Mesenchymal stem cell (in vitro differentiated cells and primary cell): Measurements from ENCODE around the gene DNAH9.

ENCODE experiments used
- DNase-seq: peaks from one replicate; pipeline ENCODE4 v3.0.0-alpha.2; 2013
- H2AFZ ChIP-seq: one replicate; pipeline ENCODE4 v1.6.1; 2013; ENCODE audit warnings: low read depth, mild to moderate bottlenecking, control low read depth, inconsistent platforms, low read length, moderate library complexity
- H2AK5ac ChIP-seq: 2 replicates; pipeline ENCODE4 v1.6.1; 2013; ENCODE audit warnings: low read length, moderate library complexity, mild to moderate bottlenecking, inconsistent platforms; ENCODE audit not compliant: severe bottlenecking
- H2BK120ac ChIP-seq: one replicate; pipeline ENCODE4 v1.6.1; 2013; ENCODE audit warnings: low read depth, mild to moderate bottlenecking, inconsistent platforms, low read length, moderate library complexity
- H2BK12ac ChIP-seq, 2 experiments: one replicate each; pipeline ENCODE4 v1.6.1; 2013; ENCODE audit warnings: inconsistent platforms in 2 of 2, low read length in 2 of 2, mild to moderate bottlenecking in 2 of 2, moderate library complexity in 2 of 2, control low read depth in 1 of 2
- H2BK15ac ChIP-seq: one replicate; pipeline ENCODE4 v1.6.1; 2013; ENCODE audit warnings: mild to moderate bottlenecking, low read depth, inconsistent platforms; ENCODE audit not compliant: poor library complexity, severe bottlenecking
- H2BK5ac ChIP-seq: 2 replicates; pipeline ENCODE4 v1.6.1; 2013; ENCODE audit warnings: low read depth, mild to moderate bottlenecking, low read length, control low read depth, inconsistent platforms; ENCODE audit not compliant: poor library complexity, severe bottlenecking
- H3K14ac ChIP-seq, 2 experiments: one replicate each; pipeline ENCODE4 v1.6.1; 2013; ENCODE audit warnings: inconsistent platforms in 2 of 2, low read length in 2 of 2, control low read depth in 1 of 2, mild to moderate bottlenecking in 1 of 2, moderate library complexity in 1 of 2
- H3K18ac ChIP-seq, 2 experiments: one replicate each; pipeline ENCODE4 v1.6.1; 2013; ENCODE audit warnings: inconsistent platforms in 2 of 2, low read length in 2 of 2, control low read depth in 1 of 2, low read depth in 1 of 2, mild to moderate bottlenecking in 1 of 2
- H3K23ac ChIP-seq, 2 experiments: one replicate each; pipeline ENCODE4 v1.6.1; 2013; ENCODE audit warnings: inconsistent platforms in 2 of 2, low read length in 2 of 2, mild to moderate bottlenecking in 2 of 2, moderate library complexity in 2 of 2, control low read depth in 1 of 2
- H3K27ac ChIP-seq: 2 replicates; pipeline ENCODE4 v1.5.1; 2013; ENCODE audit warnings: mild to moderate bottlenecking, moderate library complexity, low read length, control low read depth, inconsistent platforms; ENCODE audit not compliant: poor library complexity, severe bottlenecking
- H3K27me3 ChIP-seq, 2 experiments: 2 replicates each; pipeline versions ENCODE4 v1.6.1 to v1.7.0; 2013; ENCODE audit warnings: low read length in 2 of 2, mild to moderate bottlenecking in 2 of 2, moderate library complexity in 2 of 2, control low read depth in 1 of 2, inconsistent platforms in 1 of 2; ENCODE audit not compliant: control insufficient read depth in 1 of 2, insufficient read depth in 1 of 2
- H3K36me3 ChIP-seq, 2 experiments: 2 replicates each; pipeline versions ENCODE4 v1.6.1 to v1.7.0; 2013; ENCODE audit warnings: low read length in 2 of 2, control low read depth in 1 of 2, inconsistent platforms in 1 of 2, low read depth in 1 of 2, mild to moderate bottlenecking in 1 of 2; ENCODE audit not compliant: insufficient read depth in 2 of 2, control insufficient read depth in 1 of 2
- H3K4ac ChIP-seq, 2 experiments: one replicate each; pipeline ENCODE4 v1.6.1; 2013; ENCODE audit warnings: inconsistent platforms in 2 of 2, low read length in 2 of 2, mild to moderate bottlenecking in 2 of 2, moderate library complexity in 2 of 2, control low read depth in 1 of 2, low read depth in 1 of 2
- H3K4me1 ChIP-seq: 2 replicates; pipeline ENCODE4 v1.6.1; 2013; ENCODE audit warnings: low read depth, low read length, control low read depth; ENCODE audit not compliant: control insufficient read depth, insufficient read depth
- H3K4me2 ChIP-seq: 2 replicates; pipeline ENCODE4 v1.6.1; 2013; ENCODE audit warnings: low read length, mild to moderate bottlenecking, inconsistent platforms; ENCODE audit not compliant: poor library complexity, severe bottlenecking
- H3K4me3 ChIP-seq, 2 experiments: 2 replicates each; pipeline versions ENCODE4 v1.5.1 to v1.7.0; 2013; ENCODE audit warnings: low read length in 2 of 2, mild to moderate bottlenecking in 2 of 2, control low read depth in 1 of 2, low read depth in 1 of 2; ENCODE audit not compliant: insufficient read depth in 1 of 2
- H3K79me1 ChIP-seq: replicated peaks from 2 replicates; pipeline ENCODE4 v1.6.1; 2013; ENCODE audit warnings: mild to moderate bottlenecking, control low read depth, low read length, inconsistent platforms; ENCODE audit not compliant: poor library complexity, severe bottlenecking
- H3K9ac ChIP-seq: 2 replicates; pipeline ENCODE4 v1.7.0; 2013; ENCODE audit warnings: mild to moderate bottlenecking, low read length, moderate library complexity
- H3K9me3 ChIP-seq: 2 replicates; pipeline ENCODE4 v1.7.0; 2013; ENCODE audit warnings: mild to moderate bottlenecking, low read length; ENCODE audit not compliant: control insufficient read depth
- H4K8ac ChIP-seq: one replicate; pipeline ENCODE4 v1.6.1; 2013; ENCODE audit warnings: inconsistent platforms, mild to moderate bottlenecking, low read length, moderate library complexity
- H4K91ac ChIP-seq: one replicate; pipeline ENCODE4 v1.6.1; 2013; ENCODE audit warnings: mild to moderate bottlenecking, low read length, inconsistent platforms
- WGBS: methylation state at CpG from one replicate; pipeline ENCODE4 v1.1.7; 2013; ENCODE audit warnings: mixed read lengths; 5-methylcytosine and 5-hydroxymethylcytosine counted together

DNAH9 gene

DNA sequence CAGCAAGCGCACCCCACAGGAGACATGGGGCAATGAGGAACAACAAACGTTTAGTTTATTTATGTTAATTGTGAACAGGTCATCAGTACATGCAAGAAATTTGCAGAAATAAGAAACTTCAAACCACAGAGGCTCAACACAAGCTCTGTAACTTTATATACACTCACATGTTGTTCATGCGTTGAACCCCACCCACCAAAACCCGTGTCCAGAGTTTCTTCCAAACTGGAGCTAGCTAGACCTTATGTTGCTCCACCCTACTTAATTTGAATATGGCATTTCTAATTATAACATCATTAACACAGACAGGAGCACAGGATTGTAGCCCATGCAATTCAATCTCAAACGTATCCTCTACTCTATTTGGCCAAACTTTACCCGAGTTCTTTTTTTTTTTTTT, 206.9 kb downstream of the DNAH9 start:
- no peak overlapping the region for H3K23ac ChIP-seq
- no peak overlapping the region for H2BK15ac ChIP-seq
- H2BK120ac ChIP-seq = no peak overlapping the region
- no peaks in the 10 kb centered on the region for H3K79me1 ChIP-seq
- no peak for DNase-seq
- H3K4ac ChIP-seq = no peak overlapping the region
- no peaks in the 10 kb centered on the region for H3K36me3 ChIP-seq
- H2BK12ac ChIP-seq = no peak overlapping the region
- H4K8ac ChIP-seq = no peak overlapping the region
- 91% methylated on average over 3 of the region's 6 CpGs for WGBS
- no peak overlapping the region for H3K4me2 ChIP-seq
- no peaks in the 10 kb centered on the region for H3K4me1 ChIP-seq
- no peak overlapping the region for H3K9ac ChIP-seq
- no peak overlapping the region for H2AK5ac ChIP-seq
- no peak overlapping the region for H2AFZ ChIP-seq
- no peak overlapping the region for H3K4me3 ChIP-seq
- H3K14ac ChIP-seq = no peak overlapping the region
- H2BK5ac ChIP-seq = no peak overlapping the region
- H4K91ac ChIP-seq = no peak overlapping the region
- H3K27me3 ChIP-seq = peaks cover 0 to 10% of the 10 kb centered on the region in 2 experiments
- H3K18ac ChIP-seq = no peak overlapping the region
- H3K27ac ChIP-seq = no peak overlapping the region
- no peaks in the 10 kb centered on the region for H3K9me3 ChIP-seq

DNA sequence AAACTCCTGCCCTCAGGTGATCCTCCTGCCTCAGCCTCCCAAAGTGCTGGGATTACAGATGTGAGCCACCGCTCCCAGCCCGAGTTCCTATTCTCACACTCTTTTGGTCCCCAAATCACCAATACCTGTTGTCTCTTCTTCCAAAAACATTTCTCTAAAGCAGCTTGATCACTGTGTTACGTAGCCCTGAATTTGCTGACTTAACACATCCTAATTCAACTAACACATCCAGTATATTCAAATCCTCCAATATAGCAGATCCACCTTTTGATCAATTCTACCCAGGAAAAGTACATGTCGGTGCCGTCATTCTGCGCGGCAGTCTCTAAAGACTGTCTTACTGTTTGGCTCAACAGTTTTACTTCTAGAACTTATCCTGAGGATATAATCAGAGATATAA, 207.7 kb downstream of the DNAH9 start:
- no peak for DNase-seq
- Histone ChIP-seq H3K9ac (no peak overlapping the region), H3K4me1 (no peaks in the 10 kb centered on the region), H3K23ac (no peak overlapping the region), H2BK5ac (no peak overlapping the region), H4K8ac (no peak overlapping the region), H3K14ac (no peak overlapping the region), H3K4ac (no peak overlapping the region), H3K27ac (no peak overlapping the region), H3K27me3 (peaks cover 0 to 10% of the 10 kb centered on the region in 2 experiments), H3K9me3 (no peaks in the 10 kb centered on the region), H2AK5ac (no peak overlapping the region), H2BK120ac (no peak overlapping the region), H2BK15ac (no peak overlapping the region), H4K91ac (no peak overlapping the region), H3K4me2 (no peak overlapping the region), H3K79me1 (no peaks in the 10 kb centered on the region), H2AFZ (no peak overlapping the region), H3K36me3 (no peaks in the 10 kb centered on the region), H3K18ac (no peak overlapping the region), H2BK12ac (no peak overlapping the region), H3K4me3 (no peak overlapping the region)
- WGBS = 93% methylated on average over 5 of the region's 7 CpGs

DNA sequence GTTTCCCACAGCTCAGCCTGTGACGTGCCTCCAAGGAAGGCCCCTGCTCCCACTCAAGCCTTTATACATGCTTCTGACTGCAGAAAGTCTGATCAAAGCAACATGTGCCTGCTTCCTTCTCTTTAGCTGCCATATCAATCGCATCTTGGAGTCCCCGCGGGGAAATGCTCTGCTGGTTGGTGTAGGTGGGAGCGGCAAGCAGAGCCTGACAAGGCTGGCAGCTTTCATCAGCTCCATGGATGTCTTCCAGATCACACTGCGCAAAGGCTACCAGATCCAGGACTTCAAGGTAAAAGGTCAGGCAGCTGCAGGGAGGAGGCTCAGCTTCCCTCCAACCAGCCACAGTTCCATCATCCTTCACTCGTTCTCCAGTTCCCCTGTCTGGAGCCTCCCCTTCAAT, 209.3 kb downstream of the DNAH9 start:
- no peak overlapping the region for H3K14ac ChIP-seq
- H3K9me3 ChIP-seq = no peaks in the 10 kb centered on the region

DNA sequence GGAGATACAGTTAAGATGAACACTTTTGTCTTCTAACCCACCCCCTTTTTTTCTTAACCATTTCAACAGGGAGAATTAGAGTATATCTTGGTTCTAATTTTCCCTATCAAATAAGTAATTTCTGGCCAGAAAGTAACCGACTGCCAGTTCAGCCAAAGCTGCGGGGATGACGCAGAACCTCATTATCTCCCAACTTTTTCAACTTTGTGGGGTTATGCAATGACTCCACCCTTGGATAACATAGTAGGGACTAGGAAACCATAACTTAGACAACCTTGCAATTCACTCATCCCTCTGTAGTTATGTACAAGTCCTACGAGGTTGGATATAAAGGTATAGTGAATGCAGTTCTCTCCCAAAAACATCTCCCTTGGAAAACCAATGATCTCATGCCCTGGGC, 215.0 kb downstream of the DNAH9 start:
- Histone ChIP-seq H2AFZ (no peak overlapping the region), H4K8ac (no peak overlapping the region), H2BK15ac (no peak overlapping the region), H2BK12ac (no peak overlapping the region), H3K14ac (no peak overlapping the region), H2BK120ac (no peak overlapping the region), H3K9ac (no peak overlapping the region), H3K27me3 (peaks cover 0 to 3% of the 10 kb centered on the region in 2 experiments), H3K4me1 (no peaks in the 10 kb centered on the region), H3K4ac (no peak overlapping the region), H4K91ac (no peak overlapping the region), H3K27ac (no peak overlapping the region), H3K79me1 (no peaks in the 10 kb centered on the region), H3K23ac (no peak overlapping the region), H3K36me3 (no peaks in the 10 kb centered on the region), H2BK5ac (no peak overlapping the region), H2AK5ac (no peak overlapping the region), H3K9me3 (no peaks in the 10 kb centered on the region), H3K4me2 (no peak overlapping the region), H3K4me3 (no peak overlapping the region), H3K18ac (no peak overlapping the region)
- 80% methylated on average over 2 of the region's 4 CpGs for WGBS
- no peak for DNase-seq

More for the DNA sequence above, 209.3 kb downstream of the DNAH9 start:
- no peak overlapping the region for H2BK15ac ChIP-seq
- H3K4me1 ChIP-seq = no peaks in the 10 kb centered on the region
- H3K79me1 ChIP-seq = no peaks in the 10 kb centered on the region
- H2AFZ ChIP-seq = no peak overlapping the region
- no peak overlapping the region for H3K9ac ChIP-seq
- no peaks in the 10 kb centered on the region for H3K36me3 ChIP-seq
- H2BK120ac ChIP-seq = no peak overlapping the region
- no peak overlapping the region for H3K4me3 ChIP-seq
- no peak overlapping the region for H2AK5ac ChIP-seq
- no peak overlapping the region for H3K4ac ChIP-seq
- H4K91ac ChIP-seq = no peak overlapping the region
- no peak overlapping the region for H3K27ac ChIP-seq
- no peak overlapping the region for H4K8ac ChIP-seq
- no peak overlapping the region for H2BK12ac ChIP-seq
- no peak overlapping the region for H3K18ac ChIP-seq
- H3K23ac ChIP-seq = no peak overlapping the region
- no peak overlapping the region for H2BK5ac ChIP-seq
- H3K27me3 ChIP-seq = peaks cover 0 to 5% of the 10 kb centered on the region in 2 experiments
- 67% methylated on average over 6 of the region's 7 CpGs for WGBS
- no peak for DNase-seq
- H3K4me2 ChIP-seq = no peak overlapping the region
